A549 treated with CORT108297 at 1 μM for 4 hours (cell line): Measurements from ENCODE around the gene CTAG1B. TPM values are rescaled to one million over a fixed set of nuclear protein-coding genes. Genes with fewer than 3 reads are reported as not detected.

Experiments used
- total RNA-seq: library from RNA; stranded (reverse); fragments of 200-300 nt; extraction: Qiagen RNA extraction; gene quantifications from 5 replicates; pipeline ENCODE4 v1.2.3, GENCODE V29; 2022

CTAG1B gene
- not detected in 5 replicates for total RNA-seq

DNA sequence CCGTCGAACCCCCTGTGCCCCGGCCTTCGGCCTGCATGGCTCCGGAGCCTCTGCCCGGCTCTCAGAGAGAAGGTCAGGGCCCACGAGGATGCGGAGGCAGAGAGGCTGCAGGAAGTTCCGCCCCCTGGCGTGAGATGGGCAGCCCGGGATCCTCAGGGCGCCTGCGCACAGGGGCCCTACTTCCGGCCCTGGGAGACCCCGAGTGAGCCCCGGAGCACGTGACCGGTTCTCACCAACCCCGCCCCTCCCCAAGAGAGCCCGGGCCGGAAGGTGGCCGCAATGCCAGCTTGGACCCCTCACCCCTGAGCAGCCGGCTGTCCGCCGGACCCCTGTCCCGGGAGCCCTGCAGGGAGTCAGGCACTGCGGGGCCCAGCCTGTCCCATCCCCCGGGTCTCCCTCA lies at the start of gene CTAG1B:
Gene CTAG1B (minus strand): TSS at position 101 of the 400 bp plus-strand sequence. CDS start 64 bp downstream, at position 37.

DNA sequence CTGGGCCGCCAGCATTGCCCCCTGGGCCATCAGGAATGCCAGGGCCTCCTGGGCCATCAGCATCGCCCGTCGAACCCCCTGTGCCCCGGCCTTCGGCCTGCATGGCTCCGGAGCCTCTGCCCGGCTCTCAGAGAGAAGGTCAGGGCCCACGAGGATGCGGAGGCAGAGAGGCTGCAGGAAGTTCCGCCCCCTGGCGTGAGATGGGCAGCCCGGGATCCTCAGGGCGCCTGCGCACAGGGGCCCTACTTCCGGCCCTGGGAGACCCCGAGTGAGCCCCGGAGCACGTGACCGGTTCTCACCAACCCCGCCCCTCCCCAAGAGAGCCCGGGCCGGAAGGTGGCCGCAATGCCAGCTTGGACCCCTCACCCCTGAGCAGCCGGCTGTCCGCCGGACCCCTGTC lies 34.3 kb upstream of the CTAG1B start, which contains the start of gene CTAG2:
Gene CTAG2 (minus strand): TSS at position 167 of the 400 bp plus-strand sequence. CDS start 64 bp downstream, at position 103.

GRCh38 chrX:154584585-154585183 lies 34.4 kb downstream of the CTAG1B start, which contains the start of gene CTAG1A:
TSS of gene CTAG1A (plus strand) at chrX:154585133. CDS start at chrX:154585207, 74 bp downstream.

Other genes with a start within 250 kb of the CTAG1B start
- 1,453 to 1,770 TPM (median 1,639 TPM) in 5 replicates for gene FLNA, start 244.6 kb downstream of the CTAG1B start, total RNA-seq
- gene EMD, start 240.0 kb downstream of the CTAG1B start, total RNA-seq = 110 to 171 TPM (median 156 TPM) in 5 replicates
- gene RPL10, start 220.9 kb downstream of the CTAG1B start, total RNA-seq = 5,551 to 5,842 TPM (median 5,620 TPM) in 5 replicates
- 24.2 to 33.3 TPM (median 29.6 TPM) in 5 replicates for gene DNASE1L1, start 210.0 kb downstream of the CTAG1B start, total RNA-seq
- 30.2 to 41.8 TPM (median 38.8 TPM) in 5 replicates for gene TAFAZZIN, start 207.7 kb downstream of the CTAG1B start, total RNA-seq
- gene ATP6AP1, start 190.6 kb downstream of the CTAG1B start, total RNA-seq = 79.6 to 112 TPM (median 110 TPM) in 5 replicates
- gene GDI1, start 182.1 kb downstream of the CTAG1B start, total RNA-seq = 94.4 to 112 TPM (median 107 TPM) in 5 replicates
- gene FAM50A, start 175.1 kb downstream of the CTAG1B start, total RNA-seq = 99.6 to 120 TPM (median 116 TPM) in 5 replicates
- gene PLXNA3, start 161.0 kb downstream of the CTAG1B start, total RNA-seq = 9.7 to 17.8 TPM (median 15.3 TPM) in 5 replicates
- 46.0 to 79.0 TPM (median 72.0 TPM) in 5 replicates for gene LAGE3, start 140.0 kb downstream of the CTAG1B start, total RNA-seq
- 63.0 to 72.5 TPM (median 69.3 TPM) in 5 replicates for gene UBL4A, start 132.7 kb downstream of the CTAG1B start, total RNA-seq
- gene SLC10A3, start 128.7 kb downstream of the CTAG1B start, total RNA-seq = 28.5 to 45.1 TPM (median 42.0 TPM) in 5 replicates
- gene FAM3A, start 103.0 kb downstream of the CTAG1B start, total RNA-seq = 33.4 to 47.5 TPM (median 46.5 TPM) in 5 replicates
- 1,443 to 1,631 TPM (median 1,552 TPM) in 5 replicates for gene G6PD, start 72.4 kb downstream of the CTAG1B start, total RNA-seq
- 33.1 to 46.6 TPM (median 46.0 TPM) in 5 replicates for gene IKBKG, start 71.7 kb downstream of the CTAG1B start, total RNA-seq
- not detected in 5 replicates for gene CTAG1A, start 34.1 kb downstream of the CTAG1B start, total RNA-seq
- gene CTAG2, start 34.3 kb upstream of the CTAG1B start, total RNA-seq = not detected in 5 replicates
- 0.36 to 0.78 TPM (median 0.47 TPM) in 5 replicates for gene GAB3, start 131.8 kb upstream of the CTAG1B start, total RNA-seq
- 153 to 208 TPM (median 161 TPM) in 5 replicates for gene DKC1, start 143.6 kb upstream of the CTAG1B start, total RNA-seq
- gene MPP1, start 186.2 kb upstream of the CTAG1B start, total RNA-seq = 16.7 to 17.9 TPM (median 17.5 TPM) in 5 replicates
- not detected in 5 replicates for gene SMIM9, start 215.4 kb upstream of the CTAG1B start, total RNA-seq